Gastroesophageal sphincter (tissue), 4 donors: Measurements from ENCODE around the gene AKR1D1. TPM values are rescaled to one million over a fixed set of nuclear protein-coding genes. Genes with fewer than 3 reads are reported as not detected.

Experiments
- ATAC-seq: fragments of 150-250 bp; one replicate; pipeline ENCODE4 v1.9.1; 2016; ENCODE audit warnings: mild to moderate bottlenecking, moderate library complexity
- H3K27ac ChIP-seq, 4 donors: fragments of 200-600 bp; sonication (generic) in 3 of 4; 1 replicate in 3 of 4; 2 replicates in 1 of 4; pipeline ENCODE4 v1.5.1; 2016 to 2019
- H3K27me3 ChIP-seq: fragments of 200-600 bp; sonication (generic); one replicate; pipeline ENCODE4 v1.5.1; 2019
- H3K36me3 ChIP-seq, 2 donors: fragments of 200-600 bp; sonication (generic); one replicate each; pipeline ENCODE4 v1.5.1; 2019; ENCODE audit warnings: control low read depth in 1 of 2
- H3K4me1 ChIP-seq, 3 donors: fragments of 200-600 bp; sonication (generic); 1 replicate in 2 of 3; 2 replicates in 1 of 3; pipeline ENCODE4 v1.5.1; 2016 to 2019; ENCODE audit warnings: control low read depth in 2 of 3
- H3K4me3 ChIP-seq, 2 donors: fragments of 200-600 bp; sonication (generic); one replicate each; pipeline ENCODE4 v1.5.1; 2019; ENCODE audit warnings: mild to moderate bottlenecking in 1 of 2, moderate library complexity in 1 of 2
- H3K9me3 ChIP-seq, 3 donors: fragments of 200-600 bp; sonication (generic); one replicate each; pipeline ENCODE4 v1.5.1; 2017 to 2019; ENCODE audit warnings: control low read depth in 2 of 3
- EP300 ChIP-seq: sonication (generic); formaldehyde crosslinking; IDR thresholded peaks from one replicate; pipeline ENCODE4 v1.6.1; 2017; ENCODE audit warnings: antibody characterized with exemption, mild to moderate bottlenecking
- POLR2A ChIP-seq, 2 donors: fragments of 450-650 bp; IDR thresholded peaks; one replicate each; pipeline ENCODE4 v1.6.1; 2017; ENCODE audit warnings: antibody characterized with exemption in 2 of 2, mild to moderate bottlenecking in 2 of 2, moderate library complexity in 1 of 2
- POLR2AphosphoS5 ChIP-seq: sonication (generic); formaldehyde crosslinking; IDR thresholded peaks from one replicate; pipeline ENCODE4 v1.6.1; 2017; ENCODE audit warnings: antibody characterized with exemption
- WGBS, 2 donors: methylation state at CpG; one replicate each; pipeline ENCODE4 v1.1.5; 2018; ENCODE audit warnings: low coverage in 1 of 2; 5-methylcytosine and 5-hydroxymethylcytosine counted together
- total RNA-seq, 4 donors: library from RNA; depleted of rRNA; stranded (reverse); fragments of >200 nt; gene quantifications; one replicate each; pipeline ENCODE4 v1.1.0, GENCODE V29; 2016
- TF ChIP-seq, protein P1 (sequence below), 4 experiments: fragments of 200-600 bp in 2 of 4; fragments of 450-650 bp in 2 of 4; sonication (generic) in 1 of 4; IDR thresholded peaks; one replicate each; pipeline ENCODE4 v1.5.1; 2017 to 2019; ENCODE audit warnings: antibody characterized with exemption in 4 of 4, mild to moderate bottlenecking in 2 of 4, moderate library complexity in 2 of 4

The AKR1D1 gene
- total RNA-seq, 4 donors from 2014 or later = not detected

- TF ChIP-seq, protein P1, sequence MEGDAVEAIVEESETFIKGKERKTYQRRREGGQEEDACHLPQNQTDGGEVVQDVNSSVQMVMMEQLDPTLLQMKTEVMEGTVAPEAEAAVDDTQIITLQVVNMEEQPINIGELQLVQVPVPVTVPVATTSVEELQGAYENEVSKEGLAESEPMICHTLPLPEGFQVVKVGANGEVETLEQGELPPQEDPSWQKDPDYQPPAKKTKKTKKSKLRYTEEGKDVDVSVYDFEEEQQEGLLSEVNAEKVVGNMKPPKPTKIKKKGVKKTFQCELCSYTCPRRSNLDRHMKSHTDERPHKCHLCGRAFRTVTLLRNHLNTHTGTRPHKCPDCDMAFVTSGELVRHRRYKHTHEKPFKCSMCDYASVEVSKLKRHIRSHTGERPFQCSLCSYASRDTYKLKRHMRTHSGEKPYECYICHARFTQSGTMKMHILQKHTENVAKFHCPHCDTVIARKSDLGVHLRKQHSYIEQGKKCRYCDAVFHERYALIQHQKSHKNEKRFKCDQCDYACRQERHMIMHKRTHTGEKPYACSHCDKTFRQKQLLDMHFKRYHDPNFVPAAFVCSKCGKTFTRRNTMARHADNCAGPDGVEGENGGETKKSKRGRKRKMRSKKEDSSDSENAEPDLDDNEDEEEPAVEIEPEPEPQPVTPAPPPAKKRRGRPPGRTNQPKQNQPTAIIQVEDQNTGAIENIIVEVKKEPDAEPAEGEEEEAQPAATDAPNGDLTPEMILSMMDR (IDR thresholded peaks at IDR 0.05) = no peak
- no peak for TF ChIP-seq POLR2A (IDR thresholded peaks at IDR 0.05)
- no peak for TF ChIP-seq EP300
- TF ChIP-seq POLR2AphosphoS5 = no peak
- H3K9me3 ChIP-seq = no peaks in the 10 kb centered on the region
- H3K27ac ChIP-seq = no peak overlapping the region
- H3K27me3 ChIP-seq = no peaks in the 10 kb centered on the region
- 29 to 31% methylated on average over 4 of the region's 5 CpGs for WGBS, 2 donors
- no peak overlapping the region for H3K4me3 ChIP-seq
- no peaks in the 10 kb centered on the region for H3K4me1 ChIP-seq
- no peaks in the 10 kb centered on the region for H3K36me3 ChIP-seq
- no peak for ATAC-seq
Observed at GRCh38 chr7:138064856-138065357, 11.4 kb upstream of the AKR1D1 start.

- no peak for TF ChIP-seq POLR2A (IDR thresholded peaks at IDR 0.05)
- Histone ChIP-seq H3K27ac (no peak overlapping the region), H3K36me3 (no peaks in the 10 kb centered on the region), H3K4me3 (no peak overlapping the region), H3K4me1 (no peaks in the 10 kb centered on the region), H3K9me3 (no peaks in the 10 kb centered on the region), H3K27me3 (no peaks in the 10 kb centered on the region)
- 40 to 63% methylated on average over 1 of the region's 1 CpG for WGBS, 2 donors
- no peak for ATAC-seq
Observed at GRCh38 chr7:138065827-138066226, 10.4 kb upstream of the AKR1D1 start.

- Histone ChIP-seq H3K4me1 (no peaks in the 10 kb centered on the region), H3K27ac (no peak overlapping the region), H3K4me3 (no peak overlapping the region), H3K27me3 (no peaks in the 10 kb centered on the region), H3K9me3 (no peaks in the 10 kb centered on the region), H3K36me3 (no peaks in the 10 kb centered on the region)
- no peak for TF ChIP-seq POLR2AphosphoS5
- no peak for TF ChIP-seq EP300
- TF ChIP-seq, protein P1 (IDR thresholded peaks at IDR 0.05) = no peak
- no peak for TF ChIP-seq POLR2A (IDR thresholded peaks at IDR 0.05)
- 18 to 64% methylated on average over 1 of the region's 1 CpG for WGBS, 2 donors
- no peak for ATAC-seq
Observed at GRCh38 chr7:138066954-138067394, 9.3 kb upstream of the AKR1D1 start.

DNA sequence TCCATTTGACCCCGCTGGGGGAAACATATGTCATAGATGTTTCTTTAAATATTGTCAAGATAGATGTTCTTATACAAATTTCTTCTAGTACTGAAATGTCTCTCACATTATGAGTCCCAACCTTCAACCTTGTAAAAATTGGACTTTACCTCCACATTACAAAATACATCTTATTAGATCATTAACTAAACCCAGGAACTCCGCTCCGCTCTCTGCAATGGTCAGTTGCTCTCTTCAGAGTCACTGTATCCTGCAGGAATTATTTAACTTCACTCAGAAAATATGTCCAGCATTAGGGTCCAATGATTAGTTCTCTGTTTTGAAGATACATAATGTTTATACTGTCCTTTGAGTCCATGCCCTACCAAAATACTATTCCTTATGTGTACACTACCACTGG, 8.5 kb upstream of the AKR1D1 start:
- no peaks in the 10 kb centered on the region for H3K27me3 ChIP-seq
- ATAC-seq = no peak
- TF ChIP-seq, protein P1 (IDR thresholded peaks at IDR 0.05) = no peak
- no peak for TF ChIP-seq POLR2A (IDR thresholded peaks at IDR 0.05)
- WGBS, 2 donors = 89 to 95% methylated on average over 3 of the region's 3 CpGs
- no peaks in the 10 kb centered on the region for H3K9me3 ChIP-seq
- H3K4me1 ChIP-seq = no peaks in the 10 kb centered on the region
- H3K27ac ChIP-seq = no peak overlapping the region
- H3K36me3 ChIP-seq = no peaks in the 10 kb centered on the region
- H3K4me3 ChIP-seq = no peak overlapping the region

DNA sequence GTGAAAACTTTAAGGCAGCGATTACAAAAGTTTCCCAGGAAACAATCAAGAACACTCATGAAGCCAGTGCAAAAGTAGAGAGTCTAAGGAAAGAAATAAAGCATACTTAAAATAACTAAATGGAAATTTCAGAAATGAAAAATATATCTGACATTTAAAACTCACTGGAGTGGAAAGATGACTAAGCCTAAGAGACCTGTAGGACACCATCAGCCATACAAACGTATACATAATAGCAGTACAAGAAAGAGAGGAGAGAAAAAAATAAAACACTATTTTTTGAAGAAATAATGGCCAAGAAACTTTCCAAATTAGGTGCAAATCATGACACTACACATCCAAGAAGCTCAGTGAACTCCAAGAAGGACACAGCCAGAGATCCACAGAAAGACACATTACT, 5.4 kb upstream of the AKR1D1 start:
- no peak overlapping the region for H3K27ac ChIP-seq
- TF ChIP-seq, protein P1 (IDR thresholded peaks at IDR 0.05) = no peak
- TF ChIP-seq POLR2A (IDR thresholded peaks at IDR 0.05) (no peak), POLR2AphosphoS5 (no peak), EP300 (no peak)
- ATAC-seq = no peak
- no peaks in the 10 kb centered on the region for H3K36me3 ChIP-seq
- no peaks in the 10 kb centered on the region for H3K9me3 ChIP-seq
- H3K27me3 ChIP-seq = no peaks in the 10 kb centered on the region
- WGBS, 2 donors = 44 to 68% methylated on average over 1 to 2 of the region's 2 CpGs
- H3K4me1 ChIP-seq = no peaks in the 10 kb centered on the region
- H3K4me3 ChIP-seq = no peak overlapping the region
